ENCODE measurements around the gene RAB6D.
"Not testable (repeated sequence)": the region's sequence is repeated elsewhere in the genome, so short reads cannot be mapped to it uniquely, and the experiment has no call there.

The RAB6D gene

DNA sequence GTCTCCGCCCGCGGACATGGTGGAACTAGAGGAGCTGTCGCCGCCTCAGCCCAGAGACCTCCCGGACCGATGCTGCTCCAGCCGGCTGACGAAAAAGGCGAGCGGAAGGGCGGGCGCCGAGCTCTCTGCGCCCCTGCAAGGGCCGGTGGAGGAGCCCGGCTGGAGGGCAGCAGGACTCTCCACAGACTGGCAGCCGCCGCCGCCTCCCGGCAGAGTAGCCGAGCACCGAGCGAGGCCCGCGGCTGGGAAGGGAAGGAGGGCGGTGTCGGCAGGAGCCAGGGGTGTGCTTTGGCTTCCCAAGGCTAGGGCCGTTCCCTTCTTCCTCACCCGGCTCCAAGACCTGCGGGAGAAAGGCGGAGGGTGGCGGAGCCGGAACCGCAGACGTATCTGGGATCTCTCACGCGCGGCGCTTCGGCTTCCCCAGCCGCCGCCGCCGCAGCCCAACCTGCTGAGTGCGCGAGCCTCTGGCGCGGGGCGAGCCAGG lies at the start of gene RAB6D:
TSS of gene RAB6D (minus strand) at position 466 of the 484 bp plus-strand sequence. CDS start at position 18, 448 bp downstream.
- not testable (repeated sequence) for DNase-seq

- peak; percentile 20 for DNase-seq
These were observed 49.3 kb upstream of the RAB6D start for GRCh38 chr2:131413148-131413747.

DNA sequence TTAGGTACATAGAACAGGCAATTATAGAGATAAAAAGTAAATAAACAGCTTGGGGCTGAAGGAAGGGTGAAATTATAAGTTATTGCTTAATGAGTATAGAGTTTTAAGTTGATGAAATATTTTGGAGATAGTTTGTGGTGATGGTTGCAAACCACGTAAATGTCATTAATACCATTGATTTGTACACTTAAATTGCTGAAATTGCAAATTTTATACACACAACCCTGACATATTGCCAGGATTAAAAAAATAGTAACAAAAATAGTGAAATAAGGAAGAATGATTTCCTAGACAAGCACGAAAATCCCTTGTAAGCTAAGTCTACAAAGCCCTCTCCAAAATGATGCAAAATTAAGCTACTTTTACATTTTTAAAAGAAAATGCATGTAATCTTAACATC lies 46.2 kb upstream of the RAB6D start:
- DNase-seq, result no peak

DNA sequence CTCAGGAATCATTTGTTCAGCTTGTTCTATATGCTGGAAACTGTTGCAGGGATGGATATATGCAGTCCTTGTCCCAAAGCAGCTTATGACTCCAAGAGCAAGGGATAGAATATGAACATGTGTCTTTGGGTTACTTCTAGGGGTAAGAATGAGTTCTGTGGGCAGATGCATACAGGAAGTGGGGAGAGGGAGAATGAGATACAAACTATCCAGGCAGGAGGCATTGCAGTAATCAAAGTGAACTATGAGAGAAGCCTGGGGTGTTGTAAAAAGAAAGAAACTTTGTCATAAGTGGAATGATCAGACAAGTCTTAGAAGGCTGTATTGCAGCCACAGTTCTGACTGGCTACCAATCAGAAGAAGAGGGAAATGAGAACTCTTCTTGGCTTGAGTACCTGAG lies 44.8 kb upstream of the RAB6D start:
- DNase-seq, result no peak

GRCh38 chr2:131408207-131408606 lies 44.2 kb upstream of the RAB6D start:
- DNase-seq, result no peak

DNA sequence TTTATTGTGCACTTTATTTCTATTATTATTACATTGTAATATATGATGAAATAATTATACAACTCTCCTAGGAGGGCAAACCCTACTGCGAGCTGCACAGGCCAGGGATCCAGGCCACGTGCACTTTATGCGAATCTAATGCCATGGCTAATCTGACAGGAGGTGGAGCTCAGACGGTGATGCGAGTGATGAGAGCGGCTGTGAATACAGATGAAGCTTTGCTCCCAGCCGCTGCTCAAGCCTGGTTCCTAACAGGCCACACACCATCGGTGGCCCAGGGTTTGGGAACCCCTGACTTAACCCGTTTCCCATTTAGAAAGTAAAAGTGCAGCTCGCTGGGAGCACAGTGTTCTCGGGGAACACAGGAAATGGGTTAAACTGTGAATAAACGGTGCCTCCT lies 40.8 kb upstream of the RAB6D start:
- no peak for DNase-seq

GRCh38 chr2:131402320-131403039 lies 38.5 kb upstream of the RAB6D start:
- no peak for DNase-seq

- DNase-seq, result no peak
These were observed 36.9 kb upstream of the RAB6D start for GRCh38 chr2:131400849-131401248.

- not testable (repeated sequence) for DNase-seq
These were observed 36.5 kb upstream of the RAB6D start for GRCh38 chr2:131400441-131400840.

- DNase-seq, result not testable (repeated sequence)
These were observed 32.2 kb upstream of the RAB6D start for GRCh38 chr2:131396209-131396608.

GRCh38 chr2:131395024-131395645 lies 31.2 kb upstream of the RAB6D start:
- not testable (repeated sequence) for DNase-seq

DNA sequence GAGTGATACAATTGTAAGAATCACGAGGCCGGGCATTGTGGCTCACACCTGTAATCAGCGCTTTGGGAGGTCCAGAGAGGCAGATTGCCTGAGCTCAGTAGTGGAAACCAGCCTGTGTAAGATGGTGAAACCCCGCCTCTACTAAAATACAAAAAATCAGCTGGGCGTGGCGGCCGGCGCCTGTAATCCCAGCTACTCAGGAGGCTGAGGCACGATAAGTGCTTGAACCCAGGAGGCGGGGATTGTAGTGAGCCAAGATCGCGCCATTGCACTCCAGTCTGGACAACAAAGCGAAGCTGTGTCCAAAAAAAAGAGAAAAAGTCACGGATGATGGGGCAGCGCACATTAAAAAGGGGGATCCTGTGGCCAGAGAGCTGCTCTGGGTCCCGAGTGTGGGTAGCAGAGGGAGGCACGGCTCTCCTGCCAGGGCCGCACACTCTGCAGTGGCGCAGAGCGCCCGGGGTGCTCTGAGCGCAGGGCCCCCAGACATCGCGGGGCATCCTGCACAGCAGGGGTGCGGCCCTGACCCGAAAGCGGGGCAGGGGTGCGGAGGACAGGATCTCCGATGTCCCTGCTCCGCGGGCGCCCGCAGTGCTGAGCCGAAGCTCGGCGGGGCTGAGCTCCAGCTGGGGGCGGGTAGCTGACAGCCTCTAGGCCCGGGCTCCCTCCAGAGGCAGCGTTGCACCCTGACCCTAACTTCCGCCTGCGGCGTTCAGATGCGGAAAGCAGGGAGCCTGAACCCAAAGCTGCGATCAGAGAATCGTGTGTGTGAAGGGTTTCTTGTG lies 30.4 kb upstream of the RAB6D start:
- peak; percentile 35 for DNase-seq

GRCh38 chr2:131391953-131392352 lies 28.0 kb upstream of the RAB6D start:
- DNase-seq, result not testable (repeated sequence)

- DNase-seq, result not testable (repeated sequence)
These were observed 27.5 kb upstream of the RAB6D start for GRCh38 chr2:131391471-131391870.

- DNase-seq, result not testable (repeated sequence)
These were observed 26.6 kb upstream of the RAB6D start for GRCh38 chr2:131390495-131391130.

- DNase-seq, result no peak
These were observed 25.7 kb upstream of the RAB6D start for GRCh38 chr2:131389657-131390056.

GRCh38 chr2:131388834-131389233 lies 24.9 kb upstream of the RAB6D start:
- not testable (repeated sequence) for DNase-seq

GRCh38 chr2:131373111-131373510 lies 9.1 kb upstream of the RAB6D start:
- not testable (repeated sequence) for DNase-seq

GRCh38 chr2:131369954-131370353 lies 6.0 kb upstream of the RAB6D start:
- DNase-seq, result no peak

GRCh38 chr2:131368493-131369066 lies 4.6 kb upstream of the RAB6D start:
- DNase-seq, result not testable (repeated sequence)

GRCh38 chr2:131367352-131367751 lies 3.4 kb upstream of the RAB6D start:
- no peak for DNase-seq

GRCh38 chr2:131366643-131367042 lies 2.7 kb upstream of the RAB6D start:
- no peak for DNase-seq

All from stimulated activated CD4-positive, alpha-beta T cell treated with anti-CD3 and anti-CD28 coated beads, Interleukin-15, amount 100 ng/mL, for 24 hours (primary cell).